AG09309 (cell line): ENCODE data around the gene LIMK2.
"Not testable (repeated sequence)": the region's sequence is repeated elsewhere in the genome, so short reads cannot be mapped to it uniquely, and the experiment has no call there.

Experiments used
- DNase-seq: peaks from one replicate; pipeline ENCODE4 v3.0.0-alpha.2; 2010; ENCODE audit warnings: low read depth
- H3K4me3 ChIP-seq: 2 replicates; pipeline ENCODE4 v1.5.1; 2011; ENCODE audit warnings: mild to moderate bottlenecking, low read depth, low read length, moderate library complexity; ENCODE audit not compliant: control insufficient read depth
- TF ChIP-seq, protein P1 (sequence below): IDR thresholded peaks from 2 replicates; pipeline ENCODE4 v1.5.1; 2011; ENCODE audit warnings: mild to moderate bottlenecking, low read depth, low read length, inconsistent platforms; ENCODE audit not compliant: insufficient read depth, control insufficient read depth; ENCODE audit errors: missing control alignments

LIMK2 gene

DNA sequence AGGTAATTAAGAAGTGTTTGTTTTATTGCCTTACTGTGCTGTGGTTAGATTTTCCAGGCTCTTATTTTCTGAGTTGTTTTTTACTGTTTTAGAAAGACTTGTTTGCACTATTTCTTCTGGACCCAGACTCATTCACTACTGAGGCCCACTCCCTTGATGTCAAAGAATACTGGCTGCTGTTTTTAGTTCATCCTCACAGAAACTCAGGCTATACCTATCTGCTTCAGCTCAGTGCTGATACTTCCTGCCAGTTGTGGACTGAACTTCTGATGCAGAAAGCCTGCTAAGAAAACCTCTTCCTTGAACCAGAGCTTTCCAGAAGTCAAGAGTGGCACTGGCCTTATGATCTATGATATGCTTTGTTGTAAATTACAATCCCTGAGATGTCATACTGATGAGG is 96.1 kb downstream of the LIMK2 start:
- DNase-seq = no peak
- TF ChIP-seq, protein P1, sequence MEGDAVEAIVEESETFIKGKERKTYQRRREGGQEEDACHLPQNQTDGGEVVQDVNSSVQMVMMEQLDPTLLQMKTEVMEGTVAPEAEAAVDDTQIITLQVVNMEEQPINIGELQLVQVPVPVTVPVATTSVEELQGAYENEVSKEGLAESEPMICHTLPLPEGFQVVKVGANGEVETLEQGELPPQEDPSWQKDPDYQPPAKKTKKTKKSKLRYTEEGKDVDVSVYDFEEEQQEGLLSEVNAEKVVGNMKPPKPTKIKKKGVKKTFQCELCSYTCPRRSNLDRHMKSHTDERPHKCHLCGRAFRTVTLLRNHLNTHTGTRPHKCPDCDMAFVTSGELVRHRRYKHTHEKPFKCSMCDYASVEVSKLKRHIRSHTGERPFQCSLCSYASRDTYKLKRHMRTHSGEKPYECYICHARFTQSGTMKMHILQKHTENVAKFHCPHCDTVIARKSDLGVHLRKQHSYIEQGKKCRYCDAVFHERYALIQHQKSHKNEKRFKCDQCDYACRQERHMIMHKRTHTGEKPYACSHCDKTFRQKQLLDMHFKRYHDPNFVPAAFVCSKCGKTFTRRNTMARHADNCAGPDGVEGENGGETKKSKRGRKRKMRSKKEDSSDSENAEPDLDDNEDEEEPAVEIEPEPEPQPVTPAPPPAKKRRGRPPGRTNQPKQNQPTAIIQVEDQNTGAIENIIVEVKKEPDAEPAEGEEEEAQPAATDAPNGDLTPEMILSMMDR = no peak
- no peak overlapping the region for H3K4me3 ChIP-seq

DNA sequence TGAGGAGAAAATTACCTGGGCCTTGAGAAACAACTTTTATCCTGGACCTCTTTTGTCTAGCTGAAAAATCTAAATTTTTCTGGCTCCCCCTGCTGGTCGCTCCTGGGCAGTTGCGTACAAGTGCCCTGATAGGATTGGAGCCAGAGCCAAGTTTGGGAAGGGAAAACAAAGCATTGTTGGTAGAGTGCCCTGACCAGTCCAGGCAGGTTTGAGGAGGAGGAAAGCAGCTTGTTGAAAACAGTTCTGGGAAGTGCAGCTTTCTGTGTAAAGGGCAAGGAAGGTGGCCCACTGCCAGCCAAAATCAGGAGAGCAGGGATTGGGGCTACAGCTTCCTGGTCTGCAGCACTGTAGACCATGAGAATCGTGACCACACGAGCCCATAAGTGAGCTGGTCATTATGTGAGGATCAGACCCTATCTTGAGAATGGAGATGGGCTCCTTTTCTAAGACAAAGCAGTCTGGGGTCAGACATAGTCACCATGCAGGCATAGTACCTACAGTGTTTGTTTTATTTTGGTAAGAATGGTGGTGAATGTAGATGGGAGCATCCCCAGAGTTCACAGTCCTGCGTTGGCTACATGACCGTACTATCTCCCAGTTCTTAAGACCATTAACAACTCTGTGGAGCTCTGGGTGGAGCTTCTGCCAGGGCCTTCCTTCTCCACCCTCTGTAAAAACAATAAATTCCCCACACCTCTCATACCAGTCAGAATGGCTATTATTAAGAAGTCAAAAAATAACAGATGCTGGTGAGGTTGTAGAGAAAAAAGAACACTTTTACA is 101.5 kb downstream of the LIMK2 start:
- TF ChIP-seq, protein P1 = peak; percentile 88
- H3K4me3 ChIP-seq = no peak overlapping the region
- peak; percentile 27 for DNase-seq

GRCh38 chr22:31314220-31314619 is 102.1 kb downstream of the LIMK2 start:
- DNase-seq, H3K4me3 ChIP-seq: not testable (repeated sequence)

DNA sequence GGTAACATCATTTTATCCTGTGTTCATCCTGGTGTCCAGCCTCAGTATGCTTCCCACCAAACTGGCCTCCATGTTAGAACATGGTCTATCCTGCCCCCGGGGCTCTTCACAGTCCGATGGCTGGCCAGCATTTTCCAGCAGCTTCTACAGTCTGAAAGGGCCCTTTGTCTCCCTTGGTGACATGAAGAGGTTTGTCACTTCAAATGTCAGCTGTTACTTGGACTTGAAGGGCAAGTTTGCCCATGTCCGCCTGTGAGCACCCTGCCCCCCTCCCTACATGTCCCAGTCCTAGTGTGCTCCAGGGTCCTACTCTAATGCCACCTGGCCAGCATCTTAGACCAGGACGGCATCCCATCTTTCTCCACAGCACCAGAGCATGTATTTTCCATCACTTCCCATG is 109.3 kb downstream of the LIMK2 start:
- H3K4me3 ChIP-seq = no peak overlapping the region
- TF ChIP-seq, protein P1 = no peak
- DNase-seq = no peak

DNA sequence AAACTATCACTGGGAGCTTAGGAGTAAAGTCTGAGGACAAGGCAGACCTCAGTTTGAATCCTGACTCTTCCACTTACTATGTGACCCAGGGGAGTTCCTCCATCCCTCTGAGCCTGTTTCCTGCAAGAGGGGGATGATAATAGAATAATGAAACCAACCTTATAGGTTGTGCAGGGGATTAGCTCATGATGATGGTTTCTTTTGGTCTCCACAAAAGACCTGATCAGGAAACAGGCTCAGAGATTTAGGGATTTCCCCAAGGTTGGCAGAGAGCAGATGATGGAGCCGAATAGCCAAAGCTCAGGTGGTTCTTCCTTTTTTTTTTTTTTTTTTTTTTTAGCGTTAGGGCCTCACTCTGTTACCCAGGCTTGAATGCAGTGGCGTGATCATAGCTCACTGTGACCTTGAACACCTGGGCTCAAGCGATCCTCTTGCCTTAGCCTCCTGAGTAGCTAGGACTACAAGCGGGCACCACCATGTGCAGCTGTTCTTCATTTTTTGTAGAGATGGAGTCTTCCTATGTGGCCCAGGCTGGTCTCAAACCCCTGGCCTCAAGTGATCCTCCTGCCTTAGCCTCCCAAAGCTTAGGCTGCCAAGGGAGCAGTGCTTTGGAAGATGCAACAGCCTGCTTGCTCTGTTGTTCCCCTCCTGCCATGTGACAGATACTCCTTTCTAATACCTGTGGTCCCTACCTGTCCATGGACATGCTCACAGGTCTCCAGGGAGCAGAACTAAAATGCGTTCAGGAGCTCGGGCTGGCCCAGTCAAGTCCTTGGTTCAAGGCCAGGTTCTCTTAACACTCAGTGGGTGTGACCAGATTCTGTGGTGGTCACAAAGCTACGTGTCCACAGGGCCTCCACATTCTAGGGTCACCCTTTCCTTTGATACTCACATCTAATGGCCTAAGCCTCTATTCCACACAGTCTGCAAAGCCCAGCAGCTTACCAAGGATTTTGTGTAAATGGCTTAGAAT is 111.8 kb downstream of the LIMK2 start:
- no peak overlapping the region for H3K4me3 ChIP-seq
- TF ChIP-seq, protein P1 = no peak
- no peak for DNase-seq

DNA sequence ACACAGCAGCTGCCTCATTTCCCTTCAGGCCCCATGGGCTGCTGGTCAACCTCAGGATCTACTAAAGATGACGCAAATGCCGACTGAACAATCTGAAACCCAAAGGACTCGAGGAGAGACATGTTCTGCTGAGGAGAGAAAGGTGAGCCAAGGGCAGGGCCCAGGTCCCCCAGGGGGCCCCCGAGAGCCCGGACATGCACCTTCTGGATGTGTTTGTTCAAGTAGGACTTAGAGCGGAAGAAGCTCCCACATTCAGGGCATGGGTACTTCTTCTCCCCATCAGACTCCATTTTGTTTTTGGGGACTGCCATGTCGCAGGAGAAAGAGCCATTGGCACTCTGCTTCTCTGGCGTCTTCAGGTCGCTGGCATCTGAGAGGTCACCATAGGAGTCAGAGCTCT is 114.8 kb downstream of the LIMK2 start:
- H3K4me3 ChIP-seq = no peak overlapping the region
- DNase-seq = no peak
- TF ChIP-seq, protein P1 = no peak
